ENCODE data around the gene CDCA4. TPM values are rescaled to one million over a fixed set of nuclear protein-coding genes. Genes with fewer than 3 reads are reported as not detected.

CDCA4 gene
- polyA plus RNA-seq, 1 of the 3 experiments (the other 2 are of a cell fraction) = 26.8 TPM

DNA sequence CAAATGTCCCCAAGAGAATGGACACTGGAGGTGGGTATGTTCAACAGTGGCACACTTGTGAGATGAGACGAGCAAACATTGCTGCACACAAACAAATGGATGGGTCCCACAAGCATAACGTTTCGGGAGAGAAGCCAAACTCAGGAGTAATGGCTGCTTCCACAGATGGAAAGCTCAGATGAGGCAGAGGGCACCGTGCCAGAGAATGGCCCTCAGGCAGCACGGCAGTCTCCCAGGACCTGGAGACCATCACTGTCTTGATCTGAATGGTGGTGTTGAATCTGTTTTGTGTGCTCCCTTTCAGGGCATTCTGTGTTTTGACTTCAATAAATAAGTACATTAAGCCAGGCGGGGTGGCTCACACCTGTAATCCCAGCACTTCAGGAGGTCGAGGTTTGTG lies 8.5 kb upstream of the CDCA4 start:
- peak overlapping the region in 1 of 2 experiments; percentile 70; a peak in 2 of 4 replicates for H3K27ac ChIP-seq (ENCODE audit: low read depth in 2 of 2, low read length in 1 of 2)
- WGBS (ENCODE audit: low lambda C conversion rate) = 58% methylated on average over 7 of the region's 7 CpGs
- CTCF ChIA-PET = interaction anchor here (0.8 to 6.6 kb wide), 5 partner anchors 15 to 134 kb away, joined by 3 to 63 read pairs (median 4); no protein-coding TSS in a partner anchor
- no peaks in the 10 kb centered on the region for H3K9me2 ChIP-seq
- H3K9me3 ChIP-seq = no peaks in the 10 kb centered on the region
- H4K20me1 ChIP-seq (ENCODE audit: insufficient read depth) = no peaks in the 10 kb centered on the region
- no peak overlapping the region for H3K4me3 ChIP-seq (ENCODE audit: low read depth in 2 of 2, low read length in 1 of 2)
- POLR2A ChIA-PET = interaction anchor here (0.6 kb wide), 1 partner anchor 44 kb away, joined by 4 read pairs; the partner anchor contains the start of gene CLBA1
- no peak overlapping the region for H2AFZ ChIP-seq (ENCODE audit: low read depth)
- H3K27me3 ChIP-seq (ENCODE audit: insufficient read depth) = no peaks in the 10 kb centered on the region
- no peaks in the 10 kb centered on the region for H3K79me2 ChIP-seq (ENCODE audit: insufficient read depth)
- no peaks in the 10 kb centered on the region for H3K36me3 ChIP-seq (replicated peaks in 1 of 2; ENCODE audit: control insufficient read depth in 1 of 2, insufficient read depth in 2 of 2, low read length in 1 of 2)
- no peak overlapping the region for H3K4me2 ChIP-seq
- H3K9ac ChIP-seq = no peak overlapping the region
- peak; percentile 82 for DNase-seq
- peaks cover 39% of the 10 kb centered on the region for H3F3A ChIP-seq (replicated peaks; ENCODE audit: insufficient read depth)
- H3K4me1 ChIP-seq (ENCODE audit: control insufficient read depth in 1 of 2, insufficient read depth in 2 of 2, low read depth in 1 of 2, low read length in 1 of 2) = peaks cover 11 to 16% of the 10 kb centered on the region in 2 experiments; a peak in 2 of 4 replicates
- no peak for TF ChIP-seq IRF3 (IDR thresholded peaks at IDR 0.05; ENCODE audit: low read depth, low read length)
- no peak for TF ChIP-seq TAF1 (IDR thresholded peaks at IDR 0.05; ENCODE audit: borderline replicate concordance, low read depth, low read length)
- no peak for TF ChIP-seq RAD21 (IDR thresholded peaks at IDR 0.05; ENCODE audit: low read length)
- no peak for TF ChIP-seq FOSL2 (IDR thresholded peaks at IDR 0.05; ENCODE audit: borderline replicate concordance, low read depth)
- TF ChIP-seq RFX5 (IDR thresholded peaks at IDR 0.05; ENCODE audit: low read length) = no peak
- no peak for TF ChIP-seq NRF1 (IDR thresholded peaks at IDR 0.05; ENCODE audit: low read depth, low read length)
- no peak for TF ChIP-seq GABPA (IDR thresholded peaks at IDR 0.05; ENCODE audit: low read depth)
- no peak for TF ChIP-seq MAX (IDR thresholded peaks at IDR 0.05; ENCODE audit: low read depth)
- TF ChIP-seq CTCF (IDR thresholded peaks at IDR 0.05) = no peak
- no peak for TF ChIP-seq SMC3 (IDR thresholded peaks at IDR 0.05; ENCODE audit: low read depth, low read length)
- peak in 1 of 2 experiments; percentile 66; a peak in 1 of 4 replicates for TF ChIP-seq EP300 (IDR thresholded peaks at IDR 0.05; ENCODE audit: borderline replicate concordance in 1 of 2, low read depth in 1 of 2, low read length in 1 of 2)
- TF ChIP-seq MXI1 (IDR thresholded peaks at IDR 0.05; ENCODE audit: low read depth, low read length) = no peak
- TF ChIP-seq RCOR1 (IDR thresholded peaks at IDR 0.05; ENCODE audit: low read length) = peak; percentile 81
- TF ChIP-seq TEAD4 (IDR thresholded peaks at IDR 0.05; ENCODE audit: borderline replicate concordance, insufficient read depth) = no peak
- TF ChIP-seq FOXM1 (IDR thresholded peaks at IDR 0.05; ENCODE audit: low read depth) = no peak
- TF ChIP-seq FOXJ3 (CRISPR knock-in tag; IDR thresholded peaks at IDR 0.05) = peak; percentile 70
- TF ChIP-seq TCF12 (IDR thresholded peaks at IDR 0.05) = no peak
- no peak for TF ChIP-seq YY1 (IDR thresholded peaks at IDR 0.05; ENCODE audit: low read depth)
- TF ChIP-seq ELF1 (IDR thresholded peaks at IDR 0.05) = no peak
- peak; percentile 68 for TF ChIP-seq GATA2 (CRISPR knock-in tag; IDR thresholded peaks at IDR 0.05)
- no peak; the same call in 1 of the 2 replicates for TF ChIP-seq NFIC (IDR thresholded peaks at IDR 0.05; ENCODE audit: borderline replicate concordance)
- TF ChIP-seq, protein P1, sequence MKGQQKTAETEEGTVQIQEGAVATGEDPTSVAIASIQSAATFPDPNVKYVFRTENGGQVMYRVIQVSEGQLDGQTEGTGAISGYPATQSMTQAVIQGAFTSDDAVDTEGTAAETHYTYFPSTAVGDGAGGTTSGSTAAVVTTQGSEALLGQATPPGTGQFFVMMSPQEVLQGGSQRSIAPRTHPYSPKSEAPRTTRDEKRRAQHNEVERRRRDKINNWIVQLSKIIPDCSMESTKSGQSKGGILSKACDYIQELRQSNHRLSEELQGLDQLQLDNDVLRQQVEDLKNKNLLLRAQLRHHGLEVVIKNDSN (IDR thresholded peaks at IDR 0.05; ENCODE audit: borderline replicate concordance, low read depth) = no peak
- no peak for TF ChIP-seq POLR2AphosphoS5 (IDR thresholded peaks at IDR 0.05; ENCODE audit: low read depth, low read length)
- TF ChIP-seq JUND (IDR thresholded peaks at IDR 0.05) = no peak
- no peak for TF ChIP-seq SIN3A (IDR thresholded peaks at IDR 0.05; ENCODE audit: borderline replicate concordance, low read depth, low read length)
- no peak for TF ChIP-seq EZH2phosphoT487 (IDR thresholded peaks at IDR 0.05; ENCODE audit: borderline replicate concordance, low read depth)
- no peak for TF ChIP-seq MEF2A (IDR thresholded peaks at IDR 0.05; ENCODE audit: borderline replicate concordance, low read depth)
- TF ChIP-seq PBX3 (IDR thresholded peaks at IDR 0.05) = no peak
- TF ChIP-seq, protein P2, sequence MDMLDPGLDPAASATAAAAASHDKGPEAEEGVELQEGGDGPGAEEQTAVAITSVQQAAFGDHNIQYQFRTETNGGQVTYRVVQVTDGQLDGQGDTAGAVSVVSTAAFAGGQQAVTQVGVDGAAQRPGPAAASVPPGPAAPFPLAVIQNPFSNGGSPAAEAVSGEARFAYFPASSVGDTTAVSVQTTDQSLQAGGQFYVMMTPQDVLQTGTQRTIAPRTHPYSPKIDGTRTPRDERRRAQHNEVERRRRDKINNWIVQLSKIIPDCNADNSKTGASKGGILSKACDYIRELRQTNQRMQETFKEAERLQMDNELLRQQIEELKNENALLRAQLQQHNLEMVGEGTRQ (IDR thresholded peaks at IDR 0.05; ENCODE audit: borderline replicate concordance, low read depth, low read length) = no peak
- peak; percentile 72 for TF ChIP-seq CHD2 (IDR thresholded peaks at IDR 0.05; ENCODE audit: low read length, partially characterized antibody)
